CD4-positive, alpha-beta T cell treated with Interleukin-4 for 4 hours (primary cell): ENCODE data around the gene MEP1A.
A peak's percentile ranks its signal among the peaks of the same experiment; 100 is the strongest.
"Not testable (repeated sequence)": the region's sequence is repeated elsewhere in the genome, so short reads cannot be mapped to it uniquely, and the experiment has no call there.

Experiments
- DNase-seq: peaks from one replicate; pipeline ENCODE4 v3.0.0-alpha.2; 2020

Gene MEP1A

DNA sequence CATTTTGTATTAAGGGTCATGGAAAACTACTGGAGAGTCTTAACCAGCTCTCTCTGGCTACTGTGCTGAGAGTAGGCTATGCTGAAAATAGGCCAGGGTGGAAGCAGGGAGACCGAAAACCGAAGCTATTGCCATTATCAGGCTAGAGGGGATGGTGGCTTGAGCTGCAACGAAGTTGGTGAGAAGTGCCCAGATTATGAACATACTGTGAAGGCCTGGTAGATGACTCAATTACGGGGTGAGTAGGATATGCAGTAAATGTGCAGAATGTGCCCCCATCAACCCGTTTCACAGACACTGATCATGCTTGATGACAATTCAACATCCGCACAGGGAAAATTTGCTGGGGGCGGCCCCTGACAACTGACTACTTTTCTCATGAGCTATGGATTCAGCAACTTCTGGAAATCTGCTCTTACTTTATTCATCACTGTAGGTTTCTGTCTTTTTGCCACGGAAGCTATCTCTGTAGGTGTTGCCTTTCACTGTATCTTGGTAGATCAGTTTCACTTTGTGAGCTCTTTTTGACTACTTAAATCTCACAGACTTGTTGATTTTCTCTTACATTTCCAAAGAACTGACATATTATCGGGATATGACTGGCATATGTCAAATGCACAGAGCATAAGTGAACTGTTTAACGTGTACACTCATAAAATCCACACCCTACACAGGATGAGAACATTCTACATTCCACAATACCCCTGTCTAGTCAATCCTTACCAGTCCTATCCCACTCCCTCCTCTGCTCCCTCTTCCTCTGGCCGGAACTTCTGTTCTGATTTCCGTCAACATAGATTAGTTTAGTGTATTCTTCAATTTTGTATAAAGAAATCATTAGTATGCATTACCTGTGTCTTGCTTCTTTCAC lies 15.5 kb upstream of the MEP1A start:
- DNase-seq = no peak

DNA sequence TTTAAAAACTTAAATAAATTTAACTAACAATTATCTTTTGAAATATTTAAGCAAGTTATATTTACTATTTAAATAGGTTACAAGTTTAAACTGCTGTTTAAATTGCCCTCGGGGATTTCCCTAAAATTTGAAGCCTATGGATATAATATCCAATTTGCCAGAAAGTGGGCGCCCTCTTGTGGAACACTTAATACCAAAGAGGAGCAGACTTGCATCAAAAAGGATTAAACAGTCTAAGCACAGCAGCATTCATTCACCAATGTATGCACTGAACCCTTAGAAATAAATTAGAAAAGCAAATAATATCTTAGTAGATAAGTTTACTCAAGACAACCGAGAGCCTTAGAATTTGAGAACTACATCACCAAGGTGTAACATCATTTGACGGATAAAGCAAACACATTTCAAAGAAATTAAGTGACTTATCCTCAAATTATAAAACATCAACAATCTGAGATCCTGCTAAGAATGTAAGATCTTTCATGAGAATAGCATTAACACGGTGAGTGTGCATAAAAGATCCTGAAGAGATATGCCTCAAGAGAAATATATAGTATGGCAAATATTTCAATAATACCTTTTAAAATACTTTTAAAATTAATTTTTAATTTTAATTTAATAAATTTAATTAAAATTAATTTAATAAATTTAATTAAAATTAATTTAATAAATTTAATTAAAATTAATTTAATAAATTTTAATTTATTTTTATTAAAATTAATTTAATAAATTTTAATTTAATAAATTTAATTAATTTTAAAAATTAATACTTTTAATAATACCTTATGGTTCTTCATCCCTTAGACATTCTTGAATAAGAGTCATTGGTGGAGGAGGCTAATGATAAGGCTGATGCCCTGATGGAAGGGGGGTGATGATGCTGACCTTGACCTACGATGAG lies 11.5 kb upstream of the MEP1A start:
- DNase-seq = peak; percentile 8

DNA sequence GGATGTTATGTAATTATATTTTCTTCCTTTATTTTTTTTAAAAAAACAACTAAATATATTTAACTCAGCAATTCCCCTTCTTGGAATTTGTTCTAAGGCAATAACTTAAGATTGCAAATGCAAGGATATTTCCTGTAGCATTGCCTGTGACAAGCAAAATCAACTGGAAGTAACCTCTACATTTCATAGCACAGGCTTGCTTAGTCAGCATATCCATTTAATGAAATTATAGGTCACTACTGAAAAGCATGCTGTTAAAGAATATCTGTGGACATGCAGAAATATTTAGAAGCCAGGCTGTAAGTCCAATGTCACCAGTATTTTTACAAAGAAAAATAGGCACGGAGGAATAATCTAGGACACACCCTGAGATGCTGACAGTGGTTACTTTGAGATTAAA lies 8.7 kb upstream of the MEP1A start:
- DNase-seq = no peak

DNA sequence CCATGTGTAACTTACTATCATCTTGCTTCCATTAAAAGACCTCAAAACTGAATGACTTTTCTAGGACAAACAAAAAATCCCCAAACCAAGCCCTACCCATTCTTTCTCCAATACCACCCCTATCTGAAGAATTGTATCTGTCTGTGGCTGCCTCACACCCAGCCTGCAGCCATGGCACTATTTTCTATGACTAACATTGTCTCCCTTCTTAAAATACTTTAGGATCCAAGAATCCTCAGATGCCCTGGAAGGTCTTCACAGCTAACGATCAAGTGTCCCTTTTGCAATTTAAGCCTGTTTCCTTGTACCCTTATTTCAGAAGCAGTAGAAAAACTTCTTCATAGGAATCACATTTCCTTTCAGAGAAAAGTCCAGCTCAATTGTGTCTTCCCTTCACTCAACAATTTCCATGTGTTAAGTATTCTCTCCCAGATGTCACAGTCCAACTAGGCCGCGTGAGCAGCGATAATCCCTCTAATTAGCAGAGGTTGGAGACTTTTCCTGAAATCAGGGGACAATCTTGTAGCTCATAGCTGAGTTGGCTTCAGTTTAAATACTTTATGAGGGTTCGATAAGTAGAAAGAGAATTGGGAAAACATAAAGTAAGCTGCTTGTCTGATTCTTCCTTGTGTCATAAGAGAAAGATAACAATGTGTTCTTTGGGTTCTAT lies 5.2 kb upstream of the MEP1A start:
- no peak for DNase-seq

DNA sequence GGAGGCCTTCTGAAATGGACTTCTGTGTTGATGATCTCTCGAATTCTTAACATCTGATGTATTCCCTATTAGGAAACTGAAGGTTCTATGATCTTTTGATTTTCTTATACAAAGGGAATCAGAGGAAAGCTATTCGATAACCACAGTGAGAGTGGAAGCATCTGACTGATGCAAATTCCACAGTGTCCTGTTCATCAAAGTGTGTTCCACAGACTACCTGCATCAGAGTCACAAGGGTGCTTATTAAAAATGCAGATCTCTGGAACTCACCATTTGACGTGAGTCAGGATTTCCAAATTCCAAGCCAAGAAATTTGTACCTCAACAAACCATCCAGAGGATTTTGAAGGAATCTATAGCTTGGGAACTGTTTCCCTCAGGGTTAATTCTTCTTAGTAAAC lies 4.4 kb upstream of the MEP1A start:
- no peak for DNase-seq

DNA sequence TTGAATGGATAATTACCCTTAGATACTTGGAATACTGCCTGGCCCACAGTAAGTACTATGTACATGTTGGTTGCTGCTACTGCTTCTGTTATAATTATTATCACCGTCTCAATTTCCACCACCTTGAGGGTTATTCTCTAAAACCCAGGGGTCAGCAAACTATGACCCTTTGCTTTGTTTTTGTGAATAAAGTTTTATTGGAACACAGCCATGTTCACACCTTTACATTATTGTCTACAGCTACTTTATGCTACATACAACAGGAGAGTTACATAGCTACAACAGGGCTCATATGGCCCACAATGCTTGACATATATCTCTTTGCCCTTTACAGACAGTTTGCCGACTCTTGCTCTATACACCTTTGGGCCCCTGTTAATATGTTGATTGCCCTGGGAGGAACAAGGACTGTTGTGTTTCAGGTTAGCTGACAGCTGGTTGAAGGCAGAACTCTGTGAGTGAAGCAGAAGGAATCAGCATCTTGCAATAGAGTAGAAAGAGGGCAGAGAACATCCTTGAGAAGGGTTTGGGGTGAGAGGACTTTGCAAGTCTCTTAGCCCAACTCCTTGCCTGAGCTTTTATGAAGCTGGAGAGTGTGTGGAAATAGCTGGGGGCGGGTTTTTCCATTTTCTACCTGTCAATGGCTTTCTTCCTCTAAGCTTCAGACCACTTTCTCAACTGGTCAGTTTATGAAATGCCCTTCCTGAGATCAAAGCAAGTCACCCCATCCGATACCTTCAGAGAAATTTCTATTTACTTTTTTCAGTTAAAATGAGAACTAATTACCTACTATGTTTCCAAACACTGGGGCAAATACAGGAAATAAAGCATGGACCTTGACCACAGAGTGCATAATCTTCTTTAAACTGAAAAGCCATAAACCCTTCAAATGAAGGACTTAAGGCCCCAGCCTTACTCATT lies 3.5 kb upstream of the MEP1A start:
- DNase-seq = no peak

DNA sequence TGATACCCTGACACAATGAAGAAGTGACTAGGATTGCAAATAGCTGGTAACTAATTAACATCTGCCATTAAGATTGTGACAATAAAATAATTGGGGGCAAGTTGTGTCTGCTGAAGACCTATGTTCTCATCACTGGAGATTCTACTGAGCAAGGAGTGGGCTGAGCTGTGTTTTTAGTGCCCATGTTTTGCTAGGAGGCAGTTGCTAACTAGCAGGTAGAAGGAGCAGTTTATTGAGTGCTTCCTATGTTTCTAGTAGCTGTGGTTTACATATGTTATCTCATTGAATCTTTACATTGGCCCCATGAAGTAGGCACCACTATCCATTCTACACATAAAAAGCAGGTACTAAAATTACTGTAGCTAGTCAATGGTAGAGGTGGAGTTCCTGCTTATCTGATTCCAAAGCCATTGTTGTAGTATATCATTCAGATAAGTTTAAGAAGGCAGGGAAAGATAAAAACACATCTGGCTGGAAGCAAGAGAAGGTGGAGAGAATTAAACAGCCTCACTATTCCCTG lies 2.8 kb upstream of the MEP1A start:
- DNase-seq = no peak

DNA sequence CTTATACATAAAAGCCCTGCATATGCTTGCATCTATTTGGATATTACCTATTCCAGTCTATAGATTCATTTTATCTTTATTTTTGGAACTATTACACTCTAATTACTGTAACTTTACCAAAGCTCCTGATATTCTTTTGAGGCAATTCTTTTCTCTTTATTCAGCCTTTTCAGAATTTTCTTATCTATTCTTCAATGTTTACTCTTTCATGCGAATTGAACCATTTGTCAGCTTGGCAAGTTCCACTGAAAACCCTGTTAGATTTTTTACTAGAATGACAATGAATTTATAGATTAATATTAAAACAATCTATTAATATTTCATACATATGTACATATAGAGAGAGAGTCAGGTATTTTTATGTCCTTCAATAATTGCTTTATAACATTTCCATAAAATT lies 554 bp upstream of the MEP1A start:
- DNase-seq = no peak

DNA sequence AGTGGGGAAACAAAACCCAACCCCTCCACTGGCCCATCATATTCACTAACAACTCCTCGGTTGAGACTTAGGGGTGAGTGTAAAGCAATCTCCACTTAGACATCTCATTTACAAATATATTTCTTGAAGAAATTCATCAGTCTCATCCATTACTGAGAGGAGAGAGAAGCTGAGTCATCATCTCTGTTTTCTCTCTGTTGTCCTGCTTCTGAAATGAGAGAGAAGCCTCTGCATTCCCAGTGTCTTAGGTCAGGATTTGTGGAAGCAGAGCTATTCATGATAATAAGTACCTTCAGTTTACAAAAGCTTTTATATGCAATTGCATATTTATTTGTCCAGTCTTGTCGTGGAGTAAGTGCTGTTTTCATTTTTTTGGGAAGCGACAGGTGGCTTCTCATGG lies 879 bp downstream of the MEP1A start:
- DNase-seq = no peak

DNA sequence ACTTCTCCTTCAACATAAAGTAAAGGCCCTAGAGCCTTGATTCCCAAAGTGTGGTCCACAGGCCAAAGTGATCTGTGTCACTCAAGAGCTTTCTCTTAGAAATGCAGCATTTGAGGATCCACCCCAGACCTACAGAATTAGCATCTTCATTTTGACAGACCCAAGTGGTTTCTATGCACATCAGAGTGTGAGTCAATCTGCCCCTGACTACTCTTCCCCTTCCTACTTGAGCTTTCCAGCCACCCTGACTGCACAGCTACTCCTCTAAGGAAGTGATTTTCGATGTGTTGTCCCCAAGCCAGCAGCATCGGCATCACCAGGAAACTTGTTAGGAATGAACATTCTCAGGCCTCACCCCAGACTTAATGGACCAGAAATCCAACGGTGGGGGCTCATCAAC lies 2.6 kb downstream of the MEP1A start:
- DNase-seq = no peak

DNA sequence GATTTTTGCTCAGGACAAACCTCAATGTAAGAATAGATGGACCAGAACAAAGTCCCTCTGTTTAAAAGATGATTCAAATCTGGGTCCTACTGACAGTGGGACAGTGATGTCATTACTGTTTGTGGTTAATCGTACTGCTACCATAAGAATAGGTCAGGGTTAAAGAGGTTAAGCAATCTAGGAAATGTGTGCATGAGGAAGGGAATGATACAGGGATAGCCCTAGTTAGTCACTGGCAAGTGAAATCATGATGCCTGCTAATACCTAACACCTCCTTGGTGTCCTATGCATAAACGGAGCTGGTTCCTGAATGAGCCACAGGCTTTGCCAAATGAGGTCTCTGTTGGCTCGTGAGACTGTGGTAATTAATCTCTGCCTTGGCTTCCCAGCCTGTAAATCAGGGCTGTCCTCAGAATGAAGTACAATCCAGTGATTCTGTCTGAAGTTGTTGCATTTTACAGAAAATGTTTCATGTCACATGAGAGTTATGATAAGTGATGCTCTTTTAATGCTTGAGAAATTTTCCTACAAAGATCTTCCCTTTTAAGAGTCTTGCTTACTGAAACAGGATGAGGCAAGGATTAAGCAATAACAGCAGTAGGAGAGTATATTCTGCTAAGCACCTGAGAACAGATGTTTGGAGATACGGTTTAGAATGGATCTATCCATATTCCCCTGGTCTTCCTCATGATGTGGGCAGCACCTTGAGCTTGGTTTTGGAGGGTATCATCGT lies 3.8 kb downstream of the MEP1A start:
- no peak for DNase-seq

DNA sequence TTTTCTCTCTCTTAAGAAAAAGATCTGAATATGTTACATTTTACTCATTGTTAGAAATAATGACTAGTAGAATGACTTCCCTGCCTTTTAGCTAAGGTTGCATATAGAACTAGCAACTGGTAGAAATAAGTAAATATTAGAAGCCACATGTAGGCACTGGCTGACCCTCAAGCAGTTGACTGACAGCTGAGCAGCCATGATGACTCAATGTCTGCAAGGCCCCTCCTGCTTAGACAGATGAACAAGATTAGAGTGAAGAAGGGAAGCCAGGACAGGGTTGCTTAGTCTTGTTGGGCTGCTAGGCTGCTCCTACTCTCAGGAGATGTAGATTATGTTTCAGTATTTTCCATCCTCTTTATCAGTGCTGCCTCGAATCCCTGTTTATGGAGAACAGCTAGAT lies 6.5 kb downstream of the MEP1A start:
- no peak for DNase-seq

DNA sequence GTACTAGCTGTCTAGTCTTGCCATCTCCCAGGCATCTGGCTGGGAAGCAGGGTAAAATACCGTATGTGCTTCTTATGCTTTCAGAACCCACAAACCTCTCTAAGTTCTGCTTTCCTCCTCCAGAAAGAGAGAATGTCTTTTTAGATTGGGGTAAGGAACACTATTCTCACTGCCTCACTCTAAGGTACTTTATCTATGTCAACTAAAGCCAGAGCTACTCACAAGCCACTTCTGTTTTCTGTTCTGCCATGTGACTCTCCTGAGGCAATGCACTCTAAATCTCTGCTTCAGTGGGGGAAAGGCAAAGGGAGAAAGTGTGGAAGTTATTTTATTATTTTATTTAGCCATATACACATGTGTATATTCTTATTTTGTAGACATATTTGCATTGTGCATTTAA lies 15.6 kb downstream of the MEP1A start:
- no peak for DNase-seq

DNA sequence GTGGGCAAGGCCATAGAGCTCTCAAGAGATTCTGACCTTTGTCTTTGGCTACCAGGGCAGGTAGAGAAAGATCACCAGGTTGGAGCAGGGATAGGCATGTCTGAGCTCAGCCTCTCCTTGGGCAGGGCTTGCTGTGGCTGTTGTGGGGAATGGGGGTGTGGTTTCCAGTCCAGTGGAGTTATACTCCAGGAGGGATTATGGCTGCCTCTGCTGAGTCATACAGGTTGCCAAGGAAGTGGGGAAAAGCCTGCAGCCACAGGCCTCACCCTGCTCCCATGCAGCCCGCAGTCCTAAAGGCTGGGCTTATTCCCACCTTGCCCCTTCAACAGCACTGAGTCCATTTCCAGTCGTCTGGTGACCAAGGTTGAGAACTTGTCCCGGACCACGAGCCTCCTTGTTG lies 21.9 kb downstream of the MEP1A start:
- DNase-seq = no peak

DNA sequence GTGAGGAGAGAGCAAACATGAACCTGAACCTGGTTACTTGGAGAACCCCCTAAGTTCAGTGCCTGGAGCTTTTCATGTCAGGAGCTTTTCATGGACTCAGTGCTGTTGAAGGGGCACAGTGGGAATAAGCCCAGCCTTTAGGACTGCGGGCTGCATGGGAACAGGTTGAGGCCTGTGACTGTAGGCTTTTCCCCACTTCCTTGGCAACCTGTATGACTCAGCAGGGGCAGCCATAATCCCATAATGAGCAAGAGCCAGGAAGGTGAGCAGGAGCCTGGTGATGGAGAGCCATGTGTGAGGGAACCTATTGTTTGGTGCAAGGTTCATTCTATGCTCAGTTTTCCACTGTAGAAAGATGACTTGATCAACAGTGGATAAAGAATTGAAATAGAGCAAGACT lies 23.4 kb downstream of the MEP1A start:
- DNase-seq = no peak

DNA sequence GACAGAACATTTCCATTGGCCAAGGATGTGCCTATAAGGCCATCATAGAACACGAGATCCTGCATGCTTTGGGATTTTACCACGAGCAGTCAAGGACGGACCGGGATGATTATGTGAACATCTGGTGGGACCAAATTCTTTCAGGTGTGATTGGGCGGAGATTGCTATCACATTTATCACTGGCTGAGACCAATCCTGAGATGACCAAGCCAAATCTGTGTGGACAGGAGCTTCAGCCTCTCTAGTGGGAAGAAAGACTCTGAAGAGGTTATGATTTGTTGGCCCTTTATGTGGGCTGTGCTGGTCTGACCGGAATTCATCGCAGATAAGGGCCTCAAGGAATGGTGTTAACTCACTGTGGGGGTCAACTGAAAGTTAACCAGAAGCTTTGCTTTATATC lies 26.4 kb downstream of the MEP1A start:
- DNase-seq = no peak

DNA sequence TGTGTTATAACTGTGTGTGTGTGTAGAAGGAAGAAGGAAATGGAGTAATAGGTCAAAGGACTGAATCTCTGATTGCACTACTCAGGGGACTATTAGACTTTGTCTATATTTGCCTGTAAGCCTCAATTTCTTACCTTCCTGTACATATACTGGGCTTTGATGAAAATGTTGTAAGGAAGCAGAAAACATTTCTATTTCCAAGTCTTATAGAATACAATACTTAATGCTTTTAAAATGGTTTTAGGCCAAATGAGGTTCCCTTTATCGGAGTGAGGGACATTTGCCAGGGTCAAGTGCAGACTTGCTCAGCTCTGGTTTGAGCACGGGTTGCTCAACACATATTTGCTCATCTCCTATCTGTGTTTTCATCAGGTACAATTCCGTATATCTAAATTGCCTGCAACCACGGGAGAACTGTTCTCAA lies 28.3 kb downstream of the MEP1A start:
- no peak for DNase-seq

DNA sequence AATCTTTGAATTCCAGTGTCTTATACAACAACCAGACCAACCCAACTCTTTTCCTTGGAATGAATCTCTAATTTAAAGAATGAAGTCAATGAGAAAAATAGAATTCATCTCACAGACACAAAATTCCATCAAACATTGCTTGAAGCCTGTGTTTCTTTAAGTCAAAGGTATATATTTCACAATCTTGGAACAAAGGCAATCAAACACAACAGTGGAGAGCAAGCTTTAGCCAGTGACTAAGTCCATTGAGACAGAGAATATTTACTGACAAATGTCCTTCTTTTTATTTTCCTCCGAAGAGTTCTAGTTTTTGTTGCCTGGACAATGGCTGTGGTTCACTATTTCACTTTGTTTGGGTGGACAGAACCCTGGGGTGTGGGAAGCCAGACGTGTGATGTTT lies 35.8 kb downstream of the MEP1A start:
- DNase-seq = no peak

DNA sequence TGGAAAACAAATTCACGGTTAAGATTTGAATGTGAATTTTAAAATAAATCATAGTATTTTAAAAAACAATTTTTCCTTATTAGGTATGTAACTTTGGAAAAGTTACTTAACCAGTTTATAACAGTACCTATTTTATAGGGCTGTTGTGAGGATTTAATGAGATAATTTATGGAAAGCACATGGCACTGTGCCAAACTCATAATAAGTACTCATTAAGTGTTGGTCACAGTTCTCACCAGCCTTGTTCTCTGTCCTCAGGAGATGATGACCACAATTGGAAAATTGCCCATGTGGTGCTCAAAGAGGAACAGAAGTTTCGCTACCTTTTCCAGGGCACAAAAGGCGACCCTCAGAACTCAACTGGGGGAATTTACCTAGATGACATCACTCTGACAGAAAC lies 39.6 kb downstream of the MEP1A start:
- DNase-seq = no peak

DNA sequence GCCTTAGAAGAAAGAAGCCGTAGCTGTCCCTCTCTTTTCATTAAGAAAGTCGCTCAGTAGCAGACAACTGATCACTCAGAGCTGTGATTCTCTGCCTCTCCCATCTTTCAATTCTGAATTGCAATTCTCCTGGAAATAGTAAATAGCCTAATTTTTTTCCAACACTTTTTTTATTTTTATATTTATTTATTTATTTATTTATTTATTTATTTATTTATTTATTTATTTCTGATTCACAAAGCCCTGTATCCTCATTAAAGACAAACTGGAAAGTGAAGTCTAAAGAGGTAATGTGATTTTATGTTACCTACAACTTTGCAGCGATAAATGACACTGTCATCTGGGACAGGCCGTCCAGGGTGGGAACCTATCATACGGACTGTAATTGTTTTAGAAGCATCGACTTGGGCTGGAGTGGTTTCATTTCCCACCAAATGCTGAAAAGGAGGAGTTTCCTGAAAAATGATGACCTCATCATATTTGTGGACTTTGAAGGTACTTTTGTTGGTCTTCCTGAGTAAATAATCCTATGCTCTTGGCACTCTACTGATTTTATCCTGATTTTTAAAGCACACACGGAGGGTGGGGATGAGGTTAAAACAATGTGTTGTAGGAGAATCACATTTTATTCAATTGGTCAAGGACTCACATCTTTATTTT lies 41.2 kb downstream of the MEP1A start:
- DNase-seq = not testable (repeated sequence)

DNA sequence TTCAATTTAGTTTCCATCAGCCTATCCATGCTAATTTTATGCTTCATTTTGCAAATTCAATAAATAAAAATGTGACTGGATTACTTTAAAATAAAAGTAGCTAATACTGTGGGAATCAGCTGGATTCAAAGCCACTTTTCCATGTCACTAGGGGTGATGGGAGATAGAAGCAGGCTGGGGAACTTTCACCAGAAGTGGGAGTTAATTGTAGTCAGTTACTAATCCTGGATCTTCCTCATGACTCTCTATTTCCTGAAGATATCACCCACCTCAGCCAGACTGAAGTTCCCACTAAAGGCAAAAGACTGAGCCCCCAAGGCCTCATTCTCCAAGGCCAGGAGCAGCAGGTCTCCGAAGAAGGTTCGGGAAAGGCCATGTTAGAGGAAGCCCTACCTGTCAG lies 41.8 kb downstream of the MEP1A start:
- DNase-seq = not testable (repeated sequence)
